SK-N-SH treated with all-trans-retinoic acid at 6 μM for 48 hours (cell line): Measurements from ENCODE around the gene SLC13A5.

Source experiments
- CSDC2 ChIP-seq: fragments of 250-450 bp; sonication (Bioruptor Pico); IDR thresholded peaks from 2 replicates; pipeline ENCODE4 v1.5.0; 2020; ENCODE audit warnings: mild to moderate bottlenecking, moderate library complexity
- GLIS3 ChIP-seq: fragments of 250-450 bp; sonication (Bioruptor Pico); IDR thresholded peaks from 2 replicates; pipeline ENCODE4 v1.5.0; 2020; ENCODE audit warnings: mild to moderate bottlenecking, moderate library complexity
- PATZ1 ChIP-seq: fragments of 250-450 bp; sonication (Bioruptor Pico); IDR thresholded peaks from 2 replicates; pipeline ENCODE4 v1.8.0; 2020; ENCODE audit warnings: mild to moderate bottlenecking, moderate library complexity, borderline replicate concordance
- TCF4 ChIP-seq: fragments of 250-450 bp; sonication (Bioruptor Pico); IDR thresholded peaks from 2 replicates; pipeline ENCODE4 v1.8.0; 2021; ENCODE audit warnings: mild to moderate bottlenecking, moderate library complexity, borderline replicate concordance
- ZFP3 ChIP-seq: fragments of 250-450 bp; sonication (Bioruptor Pico); IDR thresholded peaks from 2 replicates; pipeline ENCODE4 v1.5.0; 2020; ENCODE audit warnings: mild to moderate bottlenecking, moderate library complexity
- TF ChIP-seq, protein P1 (sequence below): fragments of 250-450 bp; sonication (Bioruptor Pico); IDR thresholded peaks from 2 replicates; pipeline ENCODE4 v1.5.0; 2020; ENCODE audit warnings: mild to moderate bottlenecking, moderate library complexity

- TF ChIP-seq ZFP3: no peak
- no peak for TF ChIP-seq PATZ1 (CRISPR knock-in tag)
- TF ChIP-seq CSDC2: no peak
- no peak for TF ChIP-seq TCF4 (CRISPR knock-in tag)
- TF ChIP-seq, protein P1, sequence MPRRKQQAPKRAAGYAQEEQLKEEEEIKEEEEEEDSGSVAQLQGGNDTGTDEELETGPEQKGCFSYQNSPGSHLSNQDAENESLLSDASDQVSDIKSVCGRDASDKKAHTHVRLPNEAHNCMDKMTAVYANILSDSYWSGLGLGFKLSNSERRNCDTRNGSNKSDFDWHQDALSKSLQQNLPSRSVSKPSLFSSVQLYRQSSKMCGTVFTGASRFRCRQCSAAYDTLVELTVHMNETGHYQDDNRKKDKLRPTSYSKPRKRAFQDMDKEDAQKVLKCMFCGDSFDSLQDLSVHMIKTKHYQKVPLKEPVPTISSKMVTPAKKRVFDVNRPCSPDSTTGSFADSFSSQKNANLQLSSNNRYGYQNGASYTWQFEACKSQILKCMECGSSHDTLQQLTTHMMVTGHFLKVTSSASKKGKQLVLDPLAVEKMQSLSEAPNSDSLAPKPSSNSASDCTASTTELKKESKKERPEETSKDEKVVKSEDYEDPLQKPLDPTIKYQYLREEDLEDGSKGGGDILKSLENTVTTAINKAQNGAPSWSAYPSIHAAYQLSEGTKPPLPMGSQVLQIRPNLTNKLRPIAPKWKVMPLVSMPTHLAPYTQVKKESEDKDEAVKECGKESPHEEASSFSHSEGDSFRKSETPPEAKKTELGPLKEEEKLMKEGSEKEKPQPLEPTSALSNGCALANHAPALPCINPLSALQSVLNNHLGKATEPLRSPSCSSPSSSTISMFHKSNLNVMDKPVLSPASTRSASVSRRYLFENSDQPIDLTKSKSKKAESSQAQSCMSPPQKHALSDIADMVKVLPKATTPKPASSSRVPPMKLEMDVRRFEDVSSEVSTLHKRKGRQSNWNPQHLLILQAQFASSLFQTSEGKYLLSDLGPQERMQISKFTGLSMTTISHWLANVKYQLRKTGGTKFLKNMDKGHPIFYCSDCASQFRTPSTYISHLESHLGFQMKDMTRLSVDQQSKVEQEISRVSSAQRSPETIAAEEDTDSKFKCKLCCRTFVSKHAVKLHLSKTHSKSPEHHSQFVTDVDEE (CRISPR knock-in tag): no peak
- no peak for TF ChIP-seq GLIS3 (CRISPR knock-in tag)
Measured at GRCh38 chr17:6696906-6697305, 16.3 kb downstream of the SLC13A5 start.
